ENCODE results near the gene CLCN6. TPM values are rescaled to one million over a fixed set of nuclear protein-coding genes. Genes with fewer than 3 reads are reported as not detected.

CLCN6 gene, protein sequence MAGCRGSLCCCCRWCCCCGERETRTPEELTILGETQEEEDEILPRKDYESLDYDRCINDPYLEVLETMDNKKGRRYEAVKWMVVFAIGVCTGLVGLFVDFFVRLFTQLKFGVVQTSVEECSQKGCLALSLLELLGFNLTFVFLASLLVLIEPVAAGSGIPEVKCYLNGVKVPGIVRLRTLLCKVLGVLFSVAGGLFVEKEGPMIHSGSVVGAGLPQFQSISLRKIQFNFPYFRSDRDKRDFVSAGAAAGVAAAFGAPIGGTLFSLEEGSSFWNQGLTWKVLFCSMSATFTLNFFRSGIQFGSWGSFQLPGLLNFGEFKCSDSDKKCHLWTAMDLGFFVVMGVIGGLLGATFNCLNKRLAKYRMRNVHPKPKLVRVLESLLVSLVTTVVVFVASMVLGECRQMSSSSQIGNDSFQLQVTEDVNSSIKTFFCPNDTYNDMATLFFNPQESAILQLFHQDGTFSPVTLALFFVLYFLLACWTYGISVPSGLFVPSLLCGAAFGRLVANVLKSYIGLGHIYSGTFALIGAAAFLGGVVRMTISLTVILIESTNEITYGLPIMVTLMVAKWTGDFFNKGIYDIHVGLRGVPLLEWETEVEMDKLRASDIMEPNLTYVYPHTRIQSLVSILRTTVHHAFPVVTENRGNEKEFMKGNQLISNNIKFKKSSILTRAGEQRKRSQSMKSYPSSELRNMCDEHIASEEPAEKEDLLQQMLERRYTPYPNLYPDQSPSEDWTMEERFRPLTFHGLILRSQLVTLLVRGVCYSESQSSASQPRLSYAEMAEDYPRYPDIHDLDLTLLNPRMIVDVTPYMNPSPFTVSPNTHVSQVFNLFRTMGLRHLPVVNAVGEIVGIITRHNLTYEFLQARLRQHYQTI
- total RNA-seq, result 10 to 100 TPM in 7 of 8 experiments, 1 to 10 TPM in 1; 9.6 to 61.4 (median 27.0) TPM

DNA sequence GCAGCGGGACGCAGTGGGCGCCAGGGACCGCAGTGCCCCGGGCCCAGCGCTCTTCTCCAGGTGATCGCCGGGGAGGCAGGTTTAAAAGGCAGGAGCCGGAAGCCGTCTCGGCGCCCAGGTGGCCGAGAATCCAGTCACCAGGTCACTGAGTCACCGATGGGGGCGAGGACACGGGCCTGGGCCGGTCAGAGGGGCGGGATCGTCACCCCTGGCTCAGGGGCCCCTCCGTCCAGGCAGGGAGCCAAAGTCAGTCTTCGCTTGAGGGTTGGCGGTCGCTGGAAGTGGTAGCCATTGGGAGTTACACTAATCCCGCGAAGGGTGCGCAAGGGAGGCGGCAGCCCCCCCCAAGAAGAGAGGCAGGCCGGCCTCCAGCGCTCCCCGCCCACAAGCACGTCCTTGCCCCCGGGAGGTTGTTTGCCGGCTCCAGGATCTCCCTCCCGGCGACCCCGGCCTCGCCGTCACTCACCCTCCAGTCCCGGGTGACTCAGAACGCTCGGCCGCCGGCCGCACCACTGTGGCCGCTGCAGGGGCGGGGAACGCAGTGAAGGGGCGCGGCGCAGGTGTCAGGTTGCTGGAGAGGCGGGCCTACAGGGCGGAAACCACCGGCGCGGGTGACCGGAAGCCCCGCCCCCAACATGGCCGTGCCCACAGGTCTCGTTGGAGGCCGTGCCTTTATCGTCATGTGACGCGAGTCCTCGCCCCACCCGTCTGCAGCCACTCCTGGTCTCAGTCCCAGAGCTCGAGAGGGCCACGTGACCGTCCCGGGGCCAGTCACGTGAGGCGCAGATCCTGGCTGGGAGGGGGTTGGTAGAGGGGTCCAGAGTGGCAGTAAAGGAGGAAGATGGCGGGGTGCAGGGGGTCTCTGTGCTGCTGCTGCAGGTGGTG lies at the start of gene CLCN6, which contains the start of gene MTHFR:
Gene CLCN6, plus strand, starts transcription at position 770 of the 885 bp plus-strand sequence. Its CDS starts 72 bp downstream, at position 842.
Gene MTHFR, minus strand, starts transcription at position 543 of the 885 bp plus-strand sequence. CDS start 2,848 bp downstream, outside the sequence.
- peak; percentile 64 to 83 (median 74) for ATAC-seq (replicated peaks in 6 of 8)
- H3K4me1 ChIP-seq (replicated peaks in 1 of 2), result peaks cover 30 to 42% of the 10 kb centered on the region in 2 donors
- peak within 1 kb of the TSS; percentile 69 to 87 (median 74) for H3K4me3 ChIP-seq
- H3K27ac ChIP-seq, result peak within 1 kb of the TSS; percentile 92 to 98
- in situ Hi-C loops (cut with MboI; ENCODE audit: low pct_unique_long_range_greater_than_20kb in 2 of 9, low sequenced_read_pairs in 9 of 9, unreplicated experiment in 9 of 9), result no loop called here
- WGBS, 10 experiments, result 0 to 2% (median 0%) methylated on average over 4 to 16 of the region's 72 CpGs; no CpG with 5 or more reads in 4 of the 10 experiments

DNA sequence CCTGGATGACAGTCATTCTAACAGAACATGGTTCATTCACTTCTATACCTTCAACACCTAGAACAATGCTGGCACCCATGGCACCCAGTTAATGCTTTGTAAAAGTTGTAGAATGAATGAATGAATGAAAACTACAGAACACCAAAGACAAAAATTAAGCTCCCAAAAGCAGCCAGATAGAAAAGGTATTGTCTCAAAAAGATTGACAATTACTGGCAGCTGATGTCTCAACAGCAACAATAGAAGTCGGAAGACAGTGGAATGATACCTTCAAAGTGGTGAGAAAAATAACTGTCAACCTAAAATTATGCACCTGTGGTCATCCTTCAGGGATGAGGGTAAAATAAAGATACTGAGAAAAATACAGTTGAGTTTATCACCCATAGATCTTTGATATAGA lies 48.9 kb upstream of the CLCN6 start:
- whole genome bisulfite sequencing, 10 experiments, result 0 to 100% (median 80%) methylated on average over 1 of the region's 1 CpG
- in situ Hi-C loops (cut with MboI; ENCODE audit: low pct_unique_long_range_greater_than_20kb in 2 of 9, low sequenced_read_pairs in 9 of 9, unreplicated experiment in 9 of 9), result no loop called here
- Histone ChIP-seq H3K4me1 (replicated peaks in 1 of 2) (peaks cover 10 to 15% of the 10 kb centered on the region in 2 donors), H3K27ac (no peak overlapping the region), H3K4me3 (no peak overlapping the region)
- ATAC-seq (replicated peaks in 6 of 8), result no peak

DNA sequence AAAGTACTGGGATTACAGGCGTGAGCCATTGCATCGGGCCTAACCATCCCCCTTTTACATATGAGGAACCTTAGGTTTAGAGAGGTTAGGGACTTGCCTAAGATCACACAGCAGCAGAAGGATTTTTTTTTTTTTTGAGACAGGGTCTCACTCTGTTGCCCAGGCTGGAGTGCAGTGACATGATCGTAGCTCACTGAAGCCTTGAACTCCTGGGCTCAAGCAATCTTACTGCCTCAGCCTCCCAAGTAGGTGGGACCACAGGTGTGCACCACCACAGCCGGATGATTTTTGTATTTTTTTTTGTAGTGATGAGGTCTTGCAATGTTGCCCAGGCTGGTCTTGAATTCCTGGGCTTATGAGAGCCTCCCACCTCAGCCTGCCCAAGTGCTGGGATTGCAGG lies 46.2 kb upstream of the CLCN6 start:
- WGBS, 10 experiments, result 41 to 100% (median 88%) methylated on average over 1 to 4 of the region's 4 CpGs; no CpG with 5 or more reads in 4 of the 10 experiments
- no peak overlapping the region for H3K4me3 ChIP-seq
- no peak for ATAC-seq (replicated peaks in 6 of 8)
- peaks cover 0 to 12% of the 10 kb centered on the region in 2 donors for H3K4me1 ChIP-seq (replicated peaks in 1 of 2)
- in situ Hi-C loops (cut with MboI; ENCODE audit: low pct_unique_long_range_greater_than_20kb in 2 of 9, low sequenced_read_pairs in 9 of 9, unreplicated experiment in 9 of 9), result no loop called here
- no peak overlapping the region for H3K27ac ChIP-seq

DNA sequence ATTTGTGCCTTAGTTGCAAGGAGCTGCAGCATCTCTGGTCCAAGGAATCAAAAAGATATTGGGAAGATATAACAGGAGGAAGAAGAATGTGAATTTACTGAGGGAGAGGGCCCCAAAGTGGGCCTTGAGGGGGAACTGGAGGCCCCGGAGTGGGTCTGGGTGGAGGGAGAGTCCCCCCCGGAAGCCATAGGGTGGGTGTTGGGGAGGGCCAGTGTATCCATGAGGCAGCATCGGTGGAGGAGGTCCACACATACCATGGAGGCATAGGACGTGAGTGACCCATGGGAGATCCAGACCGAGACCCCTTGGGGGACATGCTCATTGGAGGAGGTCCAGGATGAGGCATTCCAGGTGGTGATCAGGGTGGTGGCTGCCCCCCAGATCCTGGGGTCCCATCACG lies 44.7 kb upstream of the CLCN6 start:
- no peak overlapping the region for H3K27ac ChIP-seq
- peaks cover 0 to 12% of the 10 kb centered on the region in 2 donors for H3K4me1 ChIP-seq (replicated peaks in 1 of 2)
- 50 to 90% (median 84%) methylated on average over 2 to 6 of the region's 6 CpGs; no CpG with 5 or more reads in 6 of the 10 experiments for WGBS, 10 experiments
- peak in 1 of 8 experiments; percentile 7 for ATAC-seq (replicated peaks in 6 of 8)
- H3K4me3 ChIP-seq, result no peak overlapping the region
- in situ Hi-C loops (cut with MboI; ENCODE audit: low pct_unique_long_range_greater_than_20kb in 2 of 9, low sequenced_read_pairs in 9 of 9, unreplicated experiment in 9 of 9), result no loop called here

DNA sequence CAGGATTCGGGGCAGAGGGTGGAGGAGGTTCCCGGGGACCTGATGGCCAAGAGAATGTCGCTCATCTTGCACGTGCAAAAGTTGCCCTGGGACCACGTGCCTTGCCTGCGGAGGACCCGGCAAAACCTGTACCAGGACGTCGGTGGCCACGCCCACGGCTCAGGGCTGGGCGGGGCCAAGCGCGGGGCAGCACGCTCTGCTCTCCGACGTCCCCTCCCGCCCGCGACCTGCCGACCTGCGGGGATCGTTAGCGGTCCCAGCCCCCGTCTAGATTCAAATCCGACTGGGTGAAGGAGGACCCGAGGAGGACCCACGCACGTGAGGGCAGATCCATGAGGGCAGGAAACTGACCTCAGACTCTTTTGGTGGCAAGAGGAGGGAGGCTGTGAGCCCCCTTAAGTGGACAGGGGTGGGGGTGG lies 44.0 kb upstream of the CLCN6 start, which contains the start of gene C1orf167:
Gene C1orf167, plus strand, starts transcription at position 206 of the 419 bp plus-strand sequence. CDS start 2,208 bp downstream, outside the sequence.
- Histone ChIP-seq H3K27ac (no peak within 1 kb of the TSS), H3K4me3 (no peak within 1 kb of the TSS), H3K4me1 (replicated peaks in 1 of 2) (peaks cover 3 to 17% of the 10 kb centered on the region in 2 donors)
- whole genome bisulfite sequencing, 10 experiments, result 18 to 26% methylated on average over 5 of the region's 29 CpGs; no CpG with 5 or more reads in 8 of the 10 experiments
- in situ Hi-C loops (cut with MboI; ENCODE audit: low pct_unique_long_range_greater_than_20kb in 2 of 9, low sequenced_read_pairs in 9 of 9, unreplicated experiment in 9 of 9), result no loop called here
- peak in 6 of 8 experiments; percentile 32 to 83 (median 50) for ATAC-seq (replicated peaks in 6 of 8)

DNA sequence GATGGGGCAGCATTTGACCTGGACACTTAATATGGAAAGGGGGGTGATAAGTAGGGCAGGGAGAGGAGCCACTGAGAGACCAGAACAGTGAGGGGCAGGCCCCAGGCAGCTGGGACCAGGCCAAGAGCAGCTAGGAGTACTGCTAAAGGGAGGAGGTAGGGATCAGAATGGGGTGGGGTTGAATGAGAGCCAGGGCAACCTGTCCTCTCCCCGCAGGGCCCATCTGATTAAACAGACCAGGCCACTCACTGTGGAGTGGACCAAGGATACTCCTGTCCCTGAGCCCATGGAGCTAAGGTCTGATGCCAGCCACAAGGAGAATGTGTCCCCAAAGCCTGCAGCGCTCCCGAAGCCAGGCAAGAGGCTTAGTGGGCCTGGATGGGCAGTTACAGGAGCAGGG lies 41.9 kb upstream of the CLCN6 start:
- no peak overlapping the region for H3K27ac ChIP-seq
- in situ Hi-C loops (cut with MboI; ENCODE audit: low pct_unique_long_range_greater_than_20kb in 2 of 9, low sequenced_read_pairs in 9 of 9, unreplicated experiment in 9 of 9), result no loop called here
- WGBS, 10 experiments, result 67 to 100% (median 92%) methylated on average over 1 to 2 of the region's 3 CpGs; no CpG with 5 or more reads in 7 of the 10 experiments
- H3K4me1 ChIP-seq (replicated peaks in 1 of 2), result peaks cover 3 to 22% of the 10 kb centered on the region in 2 donors
- ATAC-seq (replicated peaks in 6 of 8), result peak; percentile 1 to 50 (median 20)
- no peak overlapping the region for H3K4me3 ChIP-seq

DNA sequence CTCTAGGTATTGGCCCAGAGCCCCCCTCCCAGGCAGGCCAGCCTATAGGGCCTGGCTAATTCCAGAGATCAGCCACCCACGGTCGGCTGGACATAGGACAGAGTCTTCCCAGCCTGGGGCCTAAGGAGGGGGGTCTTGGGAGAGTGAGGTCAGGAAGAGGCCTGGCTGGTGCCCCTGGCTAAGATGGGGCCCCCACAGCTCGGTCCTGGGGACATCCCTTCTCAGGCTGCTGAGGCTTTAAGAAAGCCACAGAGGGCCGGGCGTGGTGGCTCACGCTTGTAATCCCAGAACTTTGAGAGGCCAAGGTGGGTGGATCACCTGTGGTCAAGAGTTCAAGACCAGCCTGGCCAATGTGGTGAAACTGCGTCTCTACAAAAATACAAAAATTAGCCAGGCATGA lies 41.5 kb upstream of the CLCN6 start:
- H3K4me3 ChIP-seq, result no peak overlapping the region
- no peak overlapping the region for H3K27ac ChIP-seq
- in situ Hi-C loops (cut with MboI; ENCODE audit: low pct_unique_long_range_greater_than_20kb in 2 of 9, low sequenced_read_pairs in 9 of 9, unreplicated experiment in 9 of 9), result no loop called here
- 89 to 100% (median 93%) methylated on average over 1 to 4 of the region's 7 CpGs; no CpG with 5 or more reads in 5 of the 10 experiments for WGBS, 10 experiments
- peak in 4 of 8 experiments; percentile 9 to 23 (median 15) for ATAC-seq (replicated peaks in 6 of 8)
- H3K4me1 ChIP-seq (replicated peaks in 1 of 2), result peaks cover 3 to 22% of the 10 kb centered on the region in 2 donors

DNA sequence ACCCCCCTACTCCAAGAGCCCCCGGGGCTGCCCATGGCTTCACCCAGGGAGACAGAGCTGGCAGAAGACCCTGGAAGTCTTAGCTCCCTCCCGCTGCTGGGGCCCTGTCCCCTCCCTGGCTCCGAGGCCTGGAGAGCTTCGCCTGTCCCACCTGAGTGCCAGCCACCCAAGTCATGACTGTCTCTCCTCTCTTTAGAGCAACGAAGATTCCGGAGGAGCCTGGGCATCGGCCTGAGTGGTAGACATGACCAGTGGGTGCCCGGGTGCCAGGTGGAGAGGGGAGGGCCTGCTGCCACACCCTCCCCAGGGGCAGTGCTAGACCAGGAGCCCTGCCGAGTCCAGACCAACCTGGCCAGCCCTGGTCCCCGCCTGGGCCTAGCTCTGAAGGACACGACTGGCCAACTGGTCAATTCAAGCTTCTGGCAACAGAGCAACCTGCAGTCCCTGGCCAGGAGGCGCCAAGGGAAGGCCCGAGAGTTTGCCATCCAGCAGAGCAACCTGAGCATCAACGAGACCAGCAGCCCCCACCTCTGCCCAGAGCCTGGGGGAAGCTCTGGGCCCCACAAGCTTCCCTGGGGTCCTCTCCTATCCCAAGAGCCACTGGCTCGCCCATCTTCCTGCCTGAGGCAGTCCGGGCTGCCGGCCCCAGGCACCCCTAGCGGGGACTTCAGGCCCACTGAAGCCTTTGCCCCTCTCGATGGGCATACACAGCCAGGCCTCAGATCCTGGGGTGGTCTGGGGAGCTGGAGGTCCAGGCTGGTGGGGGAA lies 40.1 kb upstream of the CLCN6 start:
- peak in 2 of 8 experiments; percentile 3 to 11 for ATAC-seq (replicated peaks in 6 of 8)
- in situ Hi-C loops (cut with MboI; ENCODE audit: low pct_unique_long_range_greater_than_20kb in 2 of 9, low sequenced_read_pairs in 9 of 9, unreplicated experiment in 9 of 9), result no loop called here
- Histone ChIP-seq H3K4me3 (no peak overlapping the region), H3K27ac (no peak overlapping the region), H3K4me1 (replicated peaks in 1 of 2) (peaks cover 3 to 22% of the 10 kb centered on the region in 2 donors)
- 60 to 90% (median 85%) methylated on average over 1 to 11 of the region's 19 CpGs; no CpG with 5 or more reads in 6 of the 10 experiments for WGBS, 10 experiments

DNA sequence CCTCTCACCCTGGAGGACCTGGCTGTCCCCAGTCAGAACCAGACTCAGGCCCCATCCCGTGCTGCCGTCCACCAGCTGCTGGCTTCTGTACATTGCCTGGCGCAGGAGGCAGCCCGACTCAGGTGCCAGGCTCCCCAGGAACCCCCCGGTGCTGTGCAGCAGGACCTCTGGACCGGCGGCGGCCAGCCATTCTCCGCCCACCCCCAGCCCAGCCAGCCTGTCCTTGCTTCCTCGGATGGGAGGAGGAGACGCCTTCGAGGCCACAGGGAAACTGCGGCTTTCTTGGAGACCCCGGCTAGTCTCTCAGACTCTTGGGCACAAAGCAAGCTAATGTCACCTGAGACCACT lies 39.6 kb upstream of the CLCN6 start:
- H3K4me1 ChIP-seq (replicated peaks in 1 of 2), result peaks cover 3 to 22% of the 10 kb centered on the region in 2 donors
- in situ Hi-C loops (cut with MboI; ENCODE audit: low pct_unique_long_range_greater_than_20kb in 2 of 9, low sequenced_read_pairs in 9 of 9, unreplicated experiment in 9 of 9), result no loop called here
- 65 to 80% (median 74%) methylated on average over 2 to 6 of the region's 14 CpGs; no CpG with 5 or more reads in 7 of the 10 experiments for WGBS, 10 experiments
- no peak overlapping the region for H3K4me3 ChIP-seq
- no peak overlapping the region for H3K27ac ChIP-seq
- peak in 2 of 8 experiments; percentile 3 to 5 for ATAC-seq (replicated peaks in 6 of 8)

DNA sequence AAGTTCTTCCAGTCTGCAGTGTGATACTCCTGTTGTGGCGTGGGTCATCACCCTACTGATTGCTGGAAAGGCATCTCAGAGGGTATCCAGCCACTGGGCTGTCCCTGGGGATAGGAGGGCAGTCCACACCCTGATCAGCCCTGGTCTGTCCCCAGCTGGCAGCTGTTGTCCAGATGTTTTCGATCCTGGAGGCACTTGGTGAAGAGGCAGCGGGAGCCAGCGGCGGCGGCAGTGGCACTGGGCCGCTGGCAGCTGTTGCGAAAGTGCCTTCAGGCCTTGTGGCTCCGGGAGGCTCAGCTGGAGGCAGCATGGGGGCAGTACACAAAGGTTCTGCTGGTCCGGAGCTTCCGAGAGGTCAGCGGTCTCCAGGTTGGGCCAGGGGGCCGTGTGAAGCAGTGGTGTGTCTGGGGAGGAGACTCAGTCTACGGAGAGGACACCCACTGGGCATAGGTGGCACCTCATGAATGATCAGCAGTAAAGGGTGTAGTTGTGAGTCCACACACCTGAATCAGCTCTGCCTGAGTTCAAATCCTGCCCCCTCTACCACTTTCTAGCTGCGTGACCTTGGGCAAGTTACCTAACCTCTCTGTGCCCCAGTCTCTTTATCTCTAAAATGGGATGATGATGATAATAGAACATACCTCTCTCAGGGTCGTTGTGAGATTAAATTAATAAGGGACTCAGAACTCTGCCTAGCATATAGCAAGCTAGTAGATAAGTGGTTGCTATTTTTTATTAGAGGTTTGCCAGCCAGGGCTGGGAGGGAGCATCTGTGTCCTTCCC lies 37.9 kb upstream of the CLCN6 start:
- Histone ChIP-seq H3K4me3 (no peak overlapping the region), H3K27ac (no peak overlapping the region), H3K4me1 (replicated peaks in 1 of 2) (peaks cover 3 to 15% of the 10 kb centered on the region in 2 donors)
- in situ Hi-C loops (cut with MboI; ENCODE audit: low pct_unique_long_range_greater_than_20kb in 2 of 9, low sequenced_read_pairs in 9 of 9, unreplicated experiment in 9 of 9), result no loop called here
- 20 to 83% (median 60%) methylated on average over 1 to 14 of the region's 16 CpGs; no CpG with 5 or more reads in 3 of the 10 experiments for WGBS, 10 experiments
- ATAC-seq (replicated peaks in 6 of 8), result peak in 3 of 8 experiments; percentile 27 to 64 (median 55)

DNA sequence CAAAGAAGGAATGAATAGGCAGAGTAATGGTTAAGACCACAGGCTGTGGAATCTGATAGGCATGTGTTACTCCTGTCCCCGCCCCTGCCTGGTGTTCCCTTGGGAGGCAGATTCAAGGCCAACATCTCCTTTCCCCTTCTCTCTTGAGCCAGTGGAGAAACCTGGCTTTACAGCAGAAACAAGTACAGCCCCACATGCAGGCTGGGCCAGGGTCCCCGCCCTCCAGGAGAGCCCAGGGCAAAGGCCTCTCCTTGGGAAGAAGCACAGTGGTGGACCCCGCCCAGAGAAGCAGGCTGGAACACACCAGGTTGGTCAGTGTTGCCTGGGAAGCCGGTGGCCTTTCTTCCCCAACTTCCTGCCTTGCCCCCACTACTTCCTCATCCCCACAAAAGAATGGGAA lies 37.2 kb upstream of the CLCN6 start:
- Histone ChIP-seq H3K4me1 (replicated peaks in 1 of 2) (peaks cover 3 to 15% of the 10 kb centered on the region in 2 donors), H3K27ac (no peak overlapping the region), H3K4me3 (no peak overlapping the region)
- in situ Hi-C loops (cut with MboI; ENCODE audit: low pct_unique_long_range_greater_than_20kb in 2 of 9, low sequenced_read_pairs in 9 of 9, unreplicated experiment in 9 of 9), result no loop called here
- WGBS, 10 experiments, result 33 to 67% (median 60%) methylated on average over 1 to 3 of the region's 4 CpGs; no CpG with 5 or more reads in 5 of the 10 experiments
- peak in 3 of 8 experiments; percentile 43 to 66 (median 46) for ATAC-seq (replicated peaks in 6 of 8)
